H9 (cell line): ENCODE results near the gene MED27. TPM values are rescaled to one million over a fixed set of nuclear protein-coding genes. Genes with fewer than 3 reads are reported as not detected.
A peak's percentile ranks its signal among the peaks of the same experiment; 100 is the strongest.

Experiments
- DNase-seq: peaks from one replicate; pipeline ENCODE4 v3.0.0-alpha.2; 2017
- H2AFZ ChIP-seq: one replicate; pipeline ENCODE4 v1.6.1; 2013; ENCODE audit warnings: mild to moderate bottlenecking, low read length, control low read depth, moderate library complexity
- H2AK5ac ChIP-seq: 2 replicates; pipeline ENCODE4 v1.6.1; 2013; ENCODE audit warnings: low read length, control low read depth, mixed read lengths; ENCODE audit not compliant: insufficient read length
- H2BK120ac ChIP-seq: one replicate; pipeline ENCODE4 v1.6.1; 2013; ENCODE audit warnings: low read depth, mild to moderate bottlenecking, low read length, control low read depth, inconsistent platforms; ENCODE audit not compliant: poor library complexity, severe bottlenecking
- H2BK12ac ChIP-seq: 2 replicates; pipeline ENCODE4 v1.6.1; 2013; ENCODE audit warnings: low read length, control low read depth, mixed read lengths, low read depth; ENCODE audit not compliant: insufficient read length
- H2BK15ac ChIP-seq: 2 replicates; pipeline ENCODE4 v1.6.1; 2013; ENCODE audit warnings: low read depth, low read length, control low read depth
- H2BK20ac ChIP-seq: one replicate; pipeline ENCODE4 v1.6.1; 2013; ENCODE audit warnings: low read depth, mild to moderate bottlenecking, low read length, control low read depth, inconsistent platforms; ENCODE audit not compliant: poor library complexity, severe bottlenecking
- H2BK5ac ChIP-seq: 2 replicates; pipeline ENCODE4 v1.6.1; 2013; ENCODE audit warnings: low read length, control low read depth, mixed read lengths; ENCODE audit not compliant: insufficient read length
- H3K14ac ChIP-seq: 2 replicates; pipeline ENCODE4 v1.6.1; 2013; ENCODE audit warnings: low read length, control low read depth; ENCODE audit not compliant: insufficient read depth
- H3K18ac ChIP-seq: 2 replicates; pipeline ENCODE4 v1.6.1; 2013; ENCODE audit warnings: low read depth, mild to moderate bottlenecking, mixed read lengths, low read length, control low read depth; ENCODE audit not compliant: insufficient read length
- H3K23ac ChIP-seq: 2 replicates; pipeline ENCODE4 v1.6.1; 2013; ENCODE audit warnings: low read length, control low read depth, mixed read lengths, low read depth; ENCODE audit not compliant: insufficient read length
- H3K23me2 ChIP-seq: 2 replicates; pipeline ENCODE4 v1.6.1; 2013; ENCODE audit warnings: low read depth, mild to moderate bottlenecking, mixed read lengths, low read length, control low read depth; ENCODE audit not compliant: insufficient read length, poor library complexity, severe bottlenecking
- H3K27ac ChIP-seq: 2 replicates; pipeline ENCODE4 v1.5.1; 2013; ENCODE audit warnings: low read length, control low read depth, mixed read lengths, low read depth; ENCODE audit not compliant: insufficient read length
- H3K27me3 ChIP-seq: 2 replicates; pipeline ENCODE4 v1.6.1; 2013; ENCODE audit warnings: low read length, control low read depth, inconsistent platforms; ENCODE audit not compliant: insufficient read depth
- H3K4ac ChIP-seq: 2 replicates; pipeline ENCODE4 v1.6.1; 2013; ENCODE audit warnings: low read depth, mild to moderate bottlenecking, control low read depth, inconsistent platforms, low read length, moderate library complexity
- H3K4me1 ChIP-seq: 2 replicates; pipeline ENCODE4 v1.6.1; 2013; ENCODE audit warnings: low read length, control low read depth, inconsistent platforms; ENCODE audit not compliant: insufficient read depth
- H3K4me2 ChIP-seq: 2 replicates; pipeline ENCODE4 v1.6.1; 2013; ENCODE audit warnings: low read length, control low read depth, mixed read lengths; ENCODE audit not compliant: insufficient read length, insufficient read depth
- H3K56ac ChIP-seq: 2 replicates; pipeline ENCODE4 v1.6.1; 2013; ENCODE audit warnings: low read depth, mild to moderate bottlenecking, mixed read lengths, low read length, control low read depth; ENCODE audit not compliant: insufficient read length
- H3K79me1 ChIP-seq: 2 replicates; pipeline ENCODE4 v1.6.1; 2013; ENCODE audit warnings: low read depth, mild to moderate bottlenecking, moderate library complexity, low read length, control low read depth, inconsistent platforms; ENCODE audit not compliant: insufficient read depth, poor library complexity, severe bottlenecking
- H3K79me2 ChIP-seq: 2 replicates; pipeline ENCODE4 v1.6.1; 2013; ENCODE audit warnings: low read length, control low read depth, inconsistent platforms; ENCODE audit not compliant: insufficient read depth
- H3K9ac ChIP-seq: 2 replicates; pipeline ENCODE4 v1.6.1; 2013; ENCODE audit warnings: low read length, control low read depth, mixed read lengths; ENCODE audit not compliant: insufficient read length; ENCODE audit errors: extremely low read depth
- H3K9me3 ChIP-seq: one replicate; pipeline ENCODE4 v1.6.1; 2013; ENCODE audit warnings: low read depth, low read length, inconsistent platforms; ENCODE audit not compliant: control insufficient read depth
- H3T11ph ChIP-seq: one replicate; pipeline ENCODE4 v1.6.1; 2013; ENCODE audit warnings: mild to moderate bottlenecking, low read length, control low read depth, inconsistent platforms
- H4K20me1 ChIP-seq: one replicate; pipeline ENCODE4 v1.6.1; 2013; ENCODE audit not compliant: control insufficient read depth, insufficient read length, insufficient read depth
- H4K5ac ChIP-seq: 2 replicates; pipeline ENCODE4 v1.6.1; 2013; ENCODE audit warnings: low read depth, mild to moderate bottlenecking, mixed read lengths, low read length, control low read depth; ENCODE audit not compliant: insufficient read length
- H4K8ac ChIP-seq: replicated peaks from 2 replicates; pipeline ENCODE4 v1.6.1; 2013; ENCODE audit warnings: low read length, control low read depth, mixed read lengths, low read depth; ENCODE audit not compliant: insufficient read length
- H4K91ac ChIP-seq: 2 replicates; pipeline ENCODE4 v1.6.1; 2013; ENCODE audit warnings: low read depth, mild to moderate bottlenecking, moderate library complexity, mixed read lengths, low read length, control low read depth; ENCODE audit not compliant: insufficient read length
- H3K27ac Mint-ChIP-seq, 3 experiments: 2 replicates in 2 of 3; 3 replicates in 1 of 3; pipeline ENCODE4 v1.8.0; 2020 to 2021; ENCODE audit warnings: mixed read lengths in 3 of 3, mild to moderate bottlenecking in 1 of 3, moderate library complexity in 1 of 3
- H3K27me3 Mint-ChIP-seq: 2 replicates; pipeline ENCODE4 v1.8.0; 2021; ENCODE audit warnings: low read depth, mild to moderate bottlenecking, moderate library complexity, mixed read lengths
- H3K36me3 Mint-ChIP-seq, 3 experiments: 2 replicates in 2 of 3; 3 replicates in 1 of 3; pipeline ENCODE4 v1.8.0; 2020 to 2021; ENCODE audit warnings: low read depth in 3 of 3, mixed read lengths in 3 of 3; ENCODE audit not compliant: insufficient read depth in 1 of 3
- H3K4me1 Mint-ChIP-seq, 2 experiments: 2 replicates each; pipeline ENCODE4 v1.8.0; 2020; ENCODE audit warnings: mixed read lengths in 2 of 2
- H3K4me3 Mint-ChIP-seq, 2 experiments: 2 replicates in 1 of 2; 3 replicates in 1 of 2; pipeline ENCODE4 v1.8.0; 2020 to 2021; ENCODE audit warnings: mild to moderate bottlenecking in 2 of 2, mixed read lengths in 2 of 2, moderate library complexity in 1 of 2
- H3K9me3 Mint-ChIP-seq, 2 experiments: 2 replicates in 1 of 2; 3 replicates in 1 of 2; pipeline ENCODE4 v1.8.0; 2020; ENCODE audit warnings: mild to moderate bottlenecking in 2 of 2, mixed read lengths in 2 of 2, moderate library complexity in 1 of 2
- WGBS: extraction: QIAGEN DNeasy Blood & Tissue Kit; methylation state at CpG from one replicate; pipeline ENCODE4 v1.1.7; 2013; ENCODE audit warnings: missing lambda C conversion rate, low lambda C conversion rate, mixed read lengths; ENCODE audit not compliant: insufficient read length; ENCODE audit errors: extremely low coverage; 5-methylcytosine and 5-hydroxymethylcytosine counted together
- total RNA-seq: library from RNA; stranded (reverse); gene quantifications from 2 replicates; pipeline ENCODE4 v1.2.1, GENCODE V29; 2021
- TF ChIP-seq, protein P1 (sequence below): fragments of 200-600 bp; sonication (generic); conservative IDR thresholded peaks from 3 replicates; pipeline ENCODE4 v1.8.0; 2021; ENCODE audit warnings: antibody characterized with exemption, mild to moderate bottlenecking

Gene MED27
- total RNA-seq, 1 experiment from 2014 or later: 33.5 TPM

DNA sequence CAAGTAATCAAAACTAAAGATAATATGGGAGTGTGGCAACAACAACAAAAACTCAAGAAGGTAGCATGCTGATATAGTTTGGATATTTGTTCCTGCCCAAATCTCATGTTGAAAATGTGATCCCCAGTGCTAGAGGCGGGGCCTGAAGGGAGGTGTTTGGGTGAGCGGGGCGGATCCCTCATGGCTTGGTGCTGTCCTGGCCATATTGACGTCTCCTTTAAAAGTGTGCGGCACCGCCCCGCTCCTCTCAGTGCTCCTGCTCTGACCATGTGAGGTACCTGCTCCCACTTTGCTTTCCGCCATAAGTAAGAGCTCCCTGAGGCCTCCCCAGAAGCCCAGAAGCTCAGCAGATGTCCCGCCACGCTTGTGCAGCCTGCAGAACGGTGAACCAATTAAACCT lies 25.6 kb downstream of the MED27 start:
- Histone ChIP-seq H3K14ac (no peak overlapping the region), H3K27ac (no peak overlapping the region), H3K4me1 (peaks cover 2% of the 10 kb centered on the region; the same call in 1 of the 2 replicates), H3K4me2 (no peak overlapping the region), H2BK120ac (no peak overlapping the region), H3K56ac (no peak overlapping the region), H4K8ac (no peak overlapping the region), H3T11ph (no peak overlapping the region), H2BK20ac (no peak overlapping the region), H3K23ac (no peak overlapping the region), H4K20me1 (no peaks in the 10 kb centered on the region), H3K79me2 (no peaks in the 10 kb centered on the region), H2AFZ (no peak overlapping the region), H3K23me2 (no peaks in the 10 kb centered on the region), H3K18ac (no peak overlapping the region), H3K9ac (no peak overlapping the region), H3K9me3 (no peaks in the 10 kb centered on the region), H2BK12ac (no peak overlapping the region), H4K91ac (no peak overlapping the region), H2AK5ac (no peak overlapping the region), H2BK5ac (no peak overlapping the region), H3K27me3 (no peaks in the 10 kb centered on the region), H2BK15ac (no peak overlapping the region), H3K79me1 (peaks cover 2% of the 10 kb centered on the region), H4K5ac (no peak overlapping the region), H3K4ac (no peak overlapping the region)
- peaks cover 20 to 23% of the 10 kb centered on the region in 2 experiments for H3K4me1 Mint-ChIP-seq
- peaks cover 0 to 7% of the 10 kb centered on the region in 2 experiments; a peak in 1 of 5 replicates for H3K9me3 Mint-ChIP-seq
- H3K27ac Mint-ChIP-seq: peak overlapping the region; percentile 62 to 96 (median 74); a peak in 4 of 7 replicates
- no peak overlapping the region for H3K4me3 Mint-ChIP-seq
- peaks cover 11% of the 10 kb centered on the region in 3 experiments for H3K36me3 Mint-ChIP-seq
- TF ChIP-seq, protein P1, sequence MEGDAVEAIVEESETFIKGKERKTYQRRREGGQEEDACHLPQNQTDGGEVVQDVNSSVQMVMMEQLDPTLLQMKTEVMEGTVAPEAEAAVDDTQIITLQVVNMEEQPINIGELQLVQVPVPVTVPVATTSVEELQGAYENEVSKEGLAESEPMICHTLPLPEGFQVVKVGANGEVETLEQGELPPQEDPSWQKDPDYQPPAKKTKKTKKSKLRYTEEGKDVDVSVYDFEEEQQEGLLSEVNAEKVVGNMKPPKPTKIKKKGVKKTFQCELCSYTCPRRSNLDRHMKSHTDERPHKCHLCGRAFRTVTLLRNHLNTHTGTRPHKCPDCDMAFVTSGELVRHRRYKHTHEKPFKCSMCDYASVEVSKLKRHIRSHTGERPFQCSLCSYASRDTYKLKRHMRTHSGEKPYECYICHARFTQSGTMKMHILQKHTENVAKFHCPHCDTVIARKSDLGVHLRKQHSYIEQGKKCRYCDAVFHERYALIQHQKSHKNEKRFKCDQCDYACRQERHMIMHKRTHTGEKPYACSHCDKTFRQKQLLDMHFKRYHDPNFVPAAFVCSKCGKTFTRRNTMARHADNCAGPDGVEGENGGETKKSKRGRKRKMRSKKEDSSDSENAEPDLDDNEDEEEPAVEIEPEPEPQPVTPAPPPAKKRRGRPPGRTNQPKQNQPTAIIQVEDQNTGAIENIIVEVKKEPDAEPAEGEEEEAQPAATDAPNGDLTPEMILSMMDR: no peak
- no CpG with 5 or more reads among the region's 11 CpGs for WGBS
- H3K27me3 Mint-ChIP-seq: no peaks in the 10 kb centered on the region
- peak; percentile 43 for DNase-seq
